ENCODE data around the gene EPHA3. TPM values are rescaled to one million over a fixed set of nuclear protein-coding genes. Genes with fewer than 3 reads are reported as not detected.

Gene EPHA3
- total and polyA plus RNA-seq, 2 of the 4 experiments (the other 2 are of a cell fraction): 0.10 to 0.18 TPM

- dilution Hi-C loops (cut with HindIII; ENCODE audit: low sequenced_read_pairs, unreplicated experiment): no loop called here
These were observed 199.1 kb downstream of the EPHA3 start for GRCh38 chr3:89306540-89306939.

More at GRCh38 chr3:89306540-89306939, 199.1 kb downstream of the EPHA3 start:
- no TSS peak for BruUV-seq (replicated peaks)
- Histone ChIP-seq H2BK15ac (ENCODE audit: low read depth, low read length) (no peak overlapping the region), H2BK20ac (ENCODE audit: low read depth, low read length) (no peak overlapping the region), H3K27ac (ENCODE audit: insufficient read depth, low read length) (no peak overlapping the region), H3K4ac (ENCODE audit: low read depth, low read length) (no peak overlapping the region), H4K20me1 (ENCODE audit: insufficient read depth, low read length) (no peaks in the 10 kb centered on the region), H3K79me1 (ENCODE audit: low read depth in 1 of 2, low read length in 2 of 2) (no peaks in the 10 kb centered on the region), H3K14ac (replicated peaks; ENCODE audit: low read depth, low read length) (no peak overlapping the region), H3K27me3 (ENCODE audit: control insufficient read depth, insufficient read depth, low read length) (no peaks in the 10 kb centered on the region), H3K9ac (ENCODE audit: low read depth, low read length) (no peak overlapping the region), H3K23ac (ENCODE audit: low read depth, low read length) (no peak overlapping the region), H3K4me2 (ENCODE audit: low read depth, low read length) (no peak overlapping the region), H2AK9ac (replicated peaks; ENCODE audit: low read depth, low read length, poor library complexity) (no peak overlapping the region), H3K56ac (ENCODE audit: extremely low read depth, insufficient read depth, low read length) (no peak overlapping the region), H3K9me3 (ENCODE audit: control insufficient read depth, insufficient read depth, low read length) (no peaks in the 10 kb centered on the region), H4K5ac (ENCODE audit: low read depth, low read length) (no peak overlapping the region), H2BK120ac (ENCODE audit: low read depth, low read length) (no peak overlapping the region), H4K91ac (ENCODE audit: insufficient read depth, low read depth, low read length) (no peak overlapping the region), H2AFZ (replicated peaks; ENCODE audit: low read length, poor library complexity) (no peak overlapping the region), H3K18ac (ENCODE audit: low read depth, low read length) (no peak overlapping the region), H3K9me1 (ENCODE audit: insufficient read depth, low read length) (no peaks in the 10 kb centered on the region), H2BK5ac (ENCODE audit: low read depth, low read length, poor library complexity, severe bottlenecking) (no peak overlapping the region), H3K4me3 (ENCODE audit: insufficient read depth, low read depth, low read length) (no peak overlapping the region), H3K4me1 (ENCODE audit: control insufficient read depth, insufficient read depth, low read length) (no peaks in the 10 kb centered on the region), H2AK5ac (ENCODE audit: low read depth, low read length) (no peak overlapping the region), H4K8ac (ENCODE audit: low read depth in 2 of 2, low read length in 2 of 2) (no peak overlapping the region), H3K36me3 (ENCODE audit: control insufficient read depth, insufficient read depth, low read length) (no peaks in the 10 kb centered on the region)
- ChIA-PET POLR2A (ENCODE audit: unreplicated experiment) (interaction anchor here (0.6 kb wide), 1 partner anchor 176 kb away, joined by 17 read pairs; no protein-coding TSS in a partner anchor), CTCF (no interaction called here)
- in situ Hi-C loops (cut with MboI; ENCODE audit: low sequenced_read_pairs): no loop called here
- intact Hi-C loops (cut with micrococcal nuclease): no loop called here
- TF ChIP-seq RFX5 (IDR thresholded peaks at IDR 0.05; ENCODE audit: low read depth, low read length): no peak
- no peak for TF ChIP-seq RCOR1 (IDR thresholded peaks at IDR 0.05; ENCODE audit: insufficient replicate concordance, low read length)
- TF ChIP-seq MXI1 (IDR thresholded peaks at IDR 0.05; ENCODE audit: borderline replicate concordance, low read depth, low read length): no peak
- no peak for TF ChIP-seq BHLHE40 (IDR thresholded peaks at IDR 0.05; ENCODE audit: low read depth, low read length)
- ATAC-seq (ENCODE audit: low read depth) (no peak), DNase-seq (no peak)
- no CpG with 5 or more reads among the region's 2 CpGs for WGBS, 2 experiments (ENCODE audit: extremely low coverage in 2 of 2, insufficient read length in 1 of 2)
